HL-60/S4 treated with phorbol 12-myristate 13-acetate at 8.2 ng/mL for 4 days and 3 days (cell line): ENCODE data around the gene TNFAIP8L3.

Source experiments
- in situ Hi-C: fragments of 300-500 bp; cut with MboI; formaldehyde crosslinking; loops from 2 replicates; pipeline ENCODE4 v1.15.0; 2022; ENCODE audit warnings: low sequenced_read_pairs

The TNFAIP8L3 gene

DNA sequence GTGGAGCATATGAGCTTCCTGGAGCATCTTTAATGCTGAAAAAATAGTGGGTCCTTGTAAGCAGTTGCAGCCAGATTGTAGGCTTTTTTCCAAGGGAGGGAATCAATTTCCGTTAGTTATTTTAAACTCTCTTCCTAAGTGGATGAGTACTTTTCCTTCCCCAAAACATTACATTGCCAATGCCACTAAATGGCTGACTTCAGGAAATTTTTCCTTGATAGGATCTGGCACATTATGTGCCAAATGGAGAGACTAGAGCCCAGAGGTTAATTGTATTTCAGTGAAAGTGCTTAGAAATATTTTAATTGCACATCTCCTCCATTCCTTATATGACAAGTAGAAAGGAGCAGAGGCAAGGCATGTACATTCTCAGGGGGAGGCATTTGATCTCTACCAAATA lies 83.5 kb downstream of the TNFAIP8L3 start:
- in situ Hi-C loops = no loop called here

DNA sequence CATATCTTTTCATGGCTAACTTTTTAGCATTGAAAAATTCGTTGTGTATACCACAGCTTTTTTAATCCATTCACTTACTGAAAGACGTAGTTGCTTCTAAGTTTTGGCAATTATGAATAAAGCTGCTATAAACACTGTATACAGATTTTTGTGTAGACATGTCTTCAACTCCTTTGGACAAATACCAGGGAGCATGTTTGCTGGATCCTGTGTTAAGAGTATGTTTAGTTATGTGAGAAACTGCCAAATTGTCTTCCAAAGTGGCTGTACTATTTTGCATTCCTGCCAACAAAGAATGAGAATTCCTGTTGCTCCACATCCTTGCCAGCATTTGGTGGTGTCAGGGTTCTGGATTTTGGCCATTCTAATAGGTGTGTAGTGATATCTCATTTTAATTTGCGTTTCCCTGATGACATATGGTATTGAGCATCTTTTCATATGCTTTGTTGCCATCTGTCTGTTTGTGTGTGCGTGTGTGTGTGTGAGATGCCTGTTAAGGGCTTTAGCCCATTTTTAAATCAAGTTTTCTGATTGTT lies 87.5 kb downstream of the TNFAIP8L3 start:
- in situ Hi-C loops = no loop called here
